ENCODE results near the gene DNAI2. TPM values are rescaled to one million over a fixed set of nuclear protein-coding genes. Genes with fewer than 3 reads are reported as not detected.

The DNAI2 gene
- total and polyA plus RNA-seq, 3 donors from 2014 or later, result 19.6 to 80.5 (median 26.9) TPM

DNA sequence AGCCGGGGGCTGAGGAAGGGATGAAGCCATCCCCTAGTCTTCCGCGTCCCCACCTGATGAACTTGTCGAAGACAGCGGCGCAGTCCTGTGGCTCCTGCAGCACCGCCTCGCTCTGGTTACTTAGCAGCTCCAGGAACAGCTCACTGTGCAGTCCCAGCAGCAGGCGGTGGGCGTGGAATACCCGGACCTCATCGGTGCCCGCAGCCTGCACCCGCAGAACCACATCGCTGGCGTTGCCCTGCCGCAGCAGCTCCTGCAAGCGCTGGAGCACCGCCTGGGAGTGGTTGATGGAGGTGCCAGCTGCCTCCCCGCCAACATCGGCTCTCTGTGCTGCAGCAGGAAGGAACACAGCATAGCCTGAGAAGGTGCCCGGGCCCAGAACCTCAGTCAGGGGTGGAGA is 85.9 kb downstream of the DNAI2 start:
- Histone ChIP-seq H3K27ac (no peak overlapping the region), H3K4me3 (no peak overlapping the region), H3K9me3 (no peaks in the 10 kb centered on the region), H3K36me3 (ENCODE audit: low read depth, missing control alignments) (no peaks in the 10 kb centered on the region), H3K27me3 (no peaks in the 10 kb centered on the region), H3K4me1 (no peaks in the 10 kb centered on the region)
- TF ChIP-seq, protein P1, sequence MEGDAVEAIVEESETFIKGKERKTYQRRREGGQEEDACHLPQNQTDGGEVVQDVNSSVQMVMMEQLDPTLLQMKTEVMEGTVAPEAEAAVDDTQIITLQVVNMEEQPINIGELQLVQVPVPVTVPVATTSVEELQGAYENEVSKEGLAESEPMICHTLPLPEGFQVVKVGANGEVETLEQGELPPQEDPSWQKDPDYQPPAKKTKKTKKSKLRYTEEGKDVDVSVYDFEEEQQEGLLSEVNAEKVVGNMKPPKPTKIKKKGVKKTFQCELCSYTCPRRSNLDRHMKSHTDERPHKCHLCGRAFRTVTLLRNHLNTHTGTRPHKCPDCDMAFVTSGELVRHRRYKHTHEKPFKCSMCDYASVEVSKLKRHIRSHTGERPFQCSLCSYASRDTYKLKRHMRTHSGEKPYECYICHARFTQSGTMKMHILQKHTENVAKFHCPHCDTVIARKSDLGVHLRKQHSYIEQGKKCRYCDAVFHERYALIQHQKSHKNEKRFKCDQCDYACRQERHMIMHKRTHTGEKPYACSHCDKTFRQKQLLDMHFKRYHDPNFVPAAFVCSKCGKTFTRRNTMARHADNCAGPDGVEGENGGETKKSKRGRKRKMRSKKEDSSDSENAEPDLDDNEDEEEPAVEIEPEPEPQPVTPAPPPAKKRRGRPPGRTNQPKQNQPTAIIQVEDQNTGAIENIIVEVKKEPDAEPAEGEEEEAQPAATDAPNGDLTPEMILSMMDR (IDR thresholded peaks at IDR 0.05), result no peak
- 95 to 97% methylated on average over 15 to 22 of the region's 22 CpGs for WGBS, 2 donors
- DNase-seq, result no peak
- intact Hi-C loops (cut with DNase I; ENCODE audit: low total_unique reads), result loop anchor here (10.0 kb wide), 1 partner anchor 155 kb away; the partner anchor contains the start of gene RPL38

DNA sequence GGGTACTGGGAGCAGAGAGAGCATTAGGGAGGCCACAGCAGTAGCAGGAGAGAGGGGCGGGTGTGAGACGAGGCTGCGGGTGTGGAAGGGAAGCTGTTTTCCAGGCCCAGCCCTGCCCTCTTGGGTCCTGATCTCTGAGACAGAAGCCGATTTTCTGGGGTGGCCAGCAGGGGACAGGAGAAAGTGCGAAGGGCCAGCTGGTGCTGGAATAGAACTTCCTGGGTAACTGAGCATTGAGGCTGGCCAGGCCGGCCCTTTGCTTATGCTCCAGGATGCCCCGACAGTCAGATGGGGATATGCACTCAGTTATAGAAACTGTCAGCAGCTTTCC is 86.8 kb downstream of the DNAI2 start:
- no peaks in the 10 kb centered on the region for H3K27me3 ChIP-seq
- H3K36me3 ChIP-seq (ENCODE audit: low read depth, missing control alignments), result no peaks in the 10 kb centered on the region
- TF ChIP-seq POLR2A (IDR thresholded peaks at IDR 0.05), result no peak
- TF ChIP-seq, protein P1 (IDR thresholded peaks at IDR 0.05), result no peak
- H3K27ac ChIP-seq, result no peak overlapping the region
- H3K4me1 ChIP-seq, result no peaks in the 10 kb centered on the region
- H3K4me3 ChIP-seq, result no peak overlapping the region
- DNase-seq, result no peak
- intact Hi-C loops (cut with DNase I; ENCODE audit: low total_unique reads), result loop anchor here (10.0 kb wide), 1 partner anchor 156 kb away; the partner anchor contains the start of gene RPL38
- H3K9me3 ChIP-seq, result no peaks in the 10 kb centered on the region
- WGBS, 2 donors, result 58 to 59% methylated on average over 7 of the region's 7 CpGs

DNA sequence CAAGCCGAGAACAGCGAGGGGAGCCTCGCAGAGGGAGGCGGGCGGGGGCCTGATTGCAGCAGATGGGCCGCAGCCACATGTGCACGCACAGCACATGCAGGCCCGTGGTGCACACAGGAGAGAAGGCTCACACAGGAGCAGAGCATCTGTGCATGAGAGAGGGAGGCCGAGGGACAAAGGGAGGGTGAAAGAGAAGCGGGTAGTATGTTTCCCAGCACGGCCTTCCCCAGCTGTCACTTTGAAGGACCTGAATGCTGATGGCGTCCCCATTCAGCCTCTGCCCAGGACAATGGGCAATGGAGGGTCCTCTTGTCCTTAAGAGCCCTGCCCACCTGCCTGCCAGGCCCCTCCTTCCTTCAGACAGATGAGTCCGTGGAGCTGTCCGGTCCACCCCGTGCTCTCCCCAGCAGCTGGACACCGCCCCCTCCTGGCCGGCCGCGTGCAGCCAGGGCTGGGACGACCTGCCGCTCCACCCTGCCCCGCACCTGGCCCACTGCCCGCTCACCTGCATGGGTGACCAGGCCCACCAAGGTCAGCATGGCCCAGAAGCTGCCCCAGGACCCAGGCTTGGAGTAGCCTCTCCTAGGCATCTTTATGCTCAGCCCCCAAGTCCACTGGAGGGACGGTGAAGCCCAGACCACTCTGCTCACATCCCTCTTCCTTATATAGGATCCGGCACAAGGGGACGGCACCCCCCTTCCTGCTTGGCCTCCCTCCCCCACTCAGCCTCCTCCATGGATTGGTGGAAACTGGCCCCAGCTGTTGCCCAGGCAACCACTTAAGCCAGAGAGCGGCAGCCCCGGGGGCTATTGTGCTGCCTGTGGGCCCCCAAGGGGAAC is 87.4 kb downstream of the DNAI2 start, which contains the start of gene BTBD17:
TSS of gene BTBD17 (minus strand) at position 639 of the 839 bp plus-strand sequence. CDS start at position 590, 49 bp downstream.
- intact Hi-C loops (cut with DNase I; ENCODE audit: low total_unique reads), result loop anchor here (10.0 kb wide), 1 partner anchor 157 kb away; the partner anchor contains the start of gene RPL38
- Histone ChIP-seq H3K27me3 (no peaks in the 10 kb centered on the region), H3K27ac (no peak within 1 kb of the TSS), H3K36me3 (ENCODE audit: low read depth, missing control alignments) (no peaks in the 10 kb centered on the region), H3K4me3 (no peak within 1 kb of the TSS), H3K4me1 (no peaks in the 10 kb centered on the region), H3K9me3 (no peaks in the 10 kb centered on the region)
- WGBS, 2 donors, result 40 to 49% methylated on average over 14 to 28 of the region's 28 CpGs
- DNase-seq, result peak; percentile 73
- TF ChIP-seq POLR2A (IDR thresholded peaks at IDR 0.05), result no peak
- TF ChIP-seq, protein P1 (IDR thresholded peaks at IDR 0.05), result peak; percentile 52 to 75 (median 67)

DNA sequence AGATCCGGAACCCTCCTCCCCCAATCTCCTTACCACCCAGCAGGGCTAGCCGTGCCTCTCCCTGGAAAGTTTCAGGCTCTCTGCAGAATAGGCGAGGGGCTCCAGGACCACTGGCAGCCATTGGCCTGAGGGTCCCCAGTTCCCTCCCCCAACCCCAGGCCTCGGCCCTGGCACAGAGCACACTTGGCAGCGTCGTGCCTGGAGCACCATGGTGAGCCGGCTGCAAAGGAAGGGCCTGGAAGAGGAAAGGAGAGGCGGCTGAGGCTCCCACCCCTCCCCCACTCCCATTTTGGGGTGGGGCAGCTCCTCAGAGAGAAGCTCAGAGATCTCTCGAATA is 88.0 kb downstream of the DNAI2 start:
- no peaks in the 10 kb centered on the region for H3K4me1 ChIP-seq
- TF ChIP-seq, protein P1 (IDR thresholded peaks at IDR 0.05), result no peak
- TF ChIP-seq POLR2A (IDR thresholded peaks at IDR 0.05), result no peak
- no peaks in the 10 kb centered on the region for H3K9me3 ChIP-seq
- intact Hi-C loops (cut with DNase I; ENCODE audit: low total_unique reads), result loop anchor here (10.0 kb wide), 1 partner anchor 157 kb away; the partner anchor contains the start of gene RPL38
- no peaks in the 10 kb centered on the region for H3K27me3 ChIP-seq
- no peak overlapping the region for H3K27ac ChIP-seq
- whole genome bisulfite sequencing, 2 donors, result 29 to 40% methylated on average over 8 to 9 of the region's 9 CpGs
- no peaks in the 10 kb centered on the region for H3K36me3 ChIP-seq (ENCODE audit: low read depth, missing control alignments)
- H3K4me3 ChIP-seq, result no peak overlapping the region
- DNase-seq, result no peak

Data from testis (tissue), 3 donors.